SK-N-SH (cell line): ENCODE measurements around the gene PARD3. TPM values are rescaled to one million over a fixed set of nuclear protein-coding genes. Genes with fewer than 3 reads are reported as not detected.

Source experiments
- CTCF ChIA-PET: fragments of 300-600, 350-600 bp; formaldehyde crosslinking; extraction: SDS; loops from one replicate; lab custom pipeline; 2021; lab: Yijun Ruan, JAX
- POLR2A ChIA-PET: fragments of 350-600 bp; sonication (Branson Sonifier 250); formaldehyde crosslinking; extraction: SDS; loops from one replicate; lab custom pipeline; 2020; ENCODE audit warnings: antibody characterized with exemption, inconsistent platforms; lab: Yijun Ruan, JAX
- DNase-seq: peaks from one replicate; pipeline ENCODE4 v3.0.0; 2012
- H2AFZ ChIP-seq: fragments of 200-600 bp; sonication (generic); 2 replicates; pipeline ENCODE4 v1.8.1; 2016; ENCODE audit warnings: antibody characterized with exemption, mild to moderate bottlenecking, low read depth
- H3F3A ChIP-seq: fragments of 200-600 bp; sonication (generic); replicated peaks from 2 replicates; pipeline ENCODE3; 2016; ENCODE audit warnings: antibody characterized with exemption, mild to moderate bottlenecking; ENCODE audit not compliant: insufficient read depth
- H3K27ac ChIP-seq, 2 experiments: fragments of 200-500 bp in 1 of 2; fragments of 200-600 bp in 1 of 2; sonication (Bioruptor generic) in 1 of 2; sonication (generic), shearing (Covaris generic) in 1 of 2; 2 replicates each; pipeline versions ENCODE4 v1.5.1 to v1.6.1; 2014 to 2016; ENCODE audit warnings: low read depth in 2 of 2, inconsistent platforms in 1 of 2, low read length in 1 of 2, mild to moderate bottlenecking in 1 of 2, mixed read lengths in 1 of 2
- H3K27me3 ChIP-seq: fragments of 200-600 bp; sonication (generic), shearing (Covaris generic); 2 replicates; pipeline ENCODE4 v1.6.1; 2016; ENCODE audit warnings: mixed run types; ENCODE audit not compliant: insufficient read depth
- H3K36me3 ChIP-seq, 2 experiments: fragments of 200-500 bp in 1 of 2; fragments of 200-600 bp in 1 of 2; sonication (Bioruptor generic) in 1 of 2; sonication (generic) in 1 of 2; replicated peaks in 1 of 2; 2 replicates each; pipeline versions ENCODE3 to v1.5.1; 2014 to 2016; ENCODE audit warnings: low read length in 1 of 2, mild to moderate bottlenecking in 1 of 2; ENCODE audit not compliant: insufficient read depth in 2 of 2, control insufficient read depth in 1 of 2
- H3K4me1 ChIP-seq, 2 experiments: fragments of 200-500 bp in 1 of 2; fragments of 200-600 bp in 1 of 2; sonication (Bioruptor generic) in 1 of 2; sonication (generic), shearing (Covaris generic) in 1 of 2; 2 replicates each; pipeline versions ENCODE4 v1.5.1 to v1.6.1; 2014 to 2016; ENCODE audit warnings: low read depth in 1 of 2, low read length in 1 of 2, mixed run types in 1 of 2; ENCODE audit not compliant: insufficient read depth in 2 of 2, control insufficient read depth in 1 of 2
- H3K4me2 ChIP-seq: fragments of 200-600 bp; sonication (generic), shearing (Covaris generic); 2 replicates; pipeline ENCODE4 v1.6.1; 2017; ENCODE audit warnings: mixed run types
- H3K4me3 ChIP-seq, 2 experiments: fragments of 200-500 bp in 1 of 2; fragments of 200-600 bp in 1 of 2; sonication (Bioruptor generic) in 1 of 2; sonication (generic), shearing (Covaris generic) in 1 of 2; 2 replicates each; pipeline versions ENCODE4 v1.5.1 to v1.8.1; 2014 to 2016; ENCODE audit warnings: low read depth in 2 of 2, inconsistent platforms in 1 of 2, low read length in 1 of 2, mild to moderate bottlenecking in 1 of 2, mixed read lengths in 1 of 2, moderate library complexity in 1 of 2
- H3K79me2 ChIP-seq: fragments of 200-600 bp; sonication (generic); 2 replicates; pipeline ENCODE4 v1.8.1; 2017; ENCODE audit warnings: mild to moderate bottlenecking; ENCODE audit not compliant: insufficient read depth
- H3K9ac ChIP-seq: fragments of 200-600 bp; sonication (generic); 2 replicates; pipeline ENCODE4 v1.6.1; 2017; ENCODE audit warnings: mixed run types
- H3K9me2 ChIP-seq: fragments of 200-600 bp; sonication (generic); 2 replicates; pipeline ENCODE4 v1.6.1; 2017; ENCODE audit warnings: mixed run types
- H3K9me3 ChIP-seq: fragments of 200-600 bp; sonication (generic); 2 replicates; pipeline ENCODE4 v1.6.1; 2017; ENCODE audit warnings: mixed run types, mild to moderate bottlenecking, moderate library complexity
- H4K20me1 ChIP-seq: fragments of 200-600 bp; sonication (generic); 2 replicates; pipeline ENCODE4 v1.6.1; 2017; ENCODE audit warnings: mild to moderate bottlenecking, mixed run types; ENCODE audit not compliant: insufficient read depth
- CHD2 ChIP-seq: fragments of 150-350 bp; IDR thresholded peaks from 2 replicates; pipeline ENCODE4 v1.6.1; 2018; ENCODE audit warnings: low read length; ENCODE audit not compliant: partially characterized antibody
- CTCF ChIP-seq: fragments of 200-600 bp; sonication (generic); IDR thresholded peaks from 2 replicates; pipeline ENCODE4 v1.6.1; 2017; ENCODE audit warnings: antibody characterized with exemption, mild to moderate bottlenecking, moderate library complexity
- EZH2phosphoT487 ChIP-seq: fragments of 200-600 bp; sonication (generic); IDR thresholded peaks from 2 replicates; pipeline ENCODE4 v1.6.1; 2017; ENCODE audit warnings: low read depth, mixed run types, mild to moderate bottlenecking, antibody characterized with exemption, moderate library complexity, borderline replicate concordance
- FOSL2 ChIP-seq: IDR thresholded peaks from 2 replicates; pipeline ENCODE4 v1.4.0; 2012; ENCODE audit warnings: low read depth, mild to moderate bottlenecking, moderate library complexity, borderline replicate concordance
- FOXJ3 ChIP-seq: sonication (generic); formaldehyde crosslinking; IDR thresholded peaks from 2 replicates; pipeline ENCODE4 v1.5.1; 2020; ENCODE audit warnings: mild to moderate bottlenecking, missing genetic modification reagents
- GATA2 ChIP-seq: sonication (generic); formaldehyde crosslinking; IDR thresholded peaks from 2 replicates; pipeline ENCODE4 v1.5.0; 2020; ENCODE audit warnings: mild to moderate bottlenecking, missing genetic modification reagents
- JUND ChIP-seq: IDR thresholded peaks from 2 replicates; pipeline ENCODE4 v1.4.0; 2012
- NFIC ChIP-seq: IDR thresholded peaks from 2 replicates; pipeline ENCODE4 v1.4.0; 2012; ENCODE audit warnings: borderline replicate concordance
- PBX3 ChIP-seq: IDR thresholded peaks from 2 replicates; pipeline ENCODE4; 2012
- RFX5 ChIP-seq: IDR thresholded peaks from 2 replicates; pipeline ENCODE4 v1.6.1; 2012; ENCODE audit warnings: mild to moderate bottlenecking, improper control_type of control experiment, low read length
- SIN3A ChIP-seq: IDR thresholded peaks from 2 replicates; pipeline ENCODE4 v1.6.1; 2012; ENCODE audit warnings: low read depth, mild to moderate bottlenecking, low read length, moderate library complexity, borderline replicate concordance
- TAF1 ChIP-seq: IDR thresholded peaks from 2 replicates; pipeline ENCODE4 v1.6.1; 2012; ENCODE audit warnings: low read depth, mild to moderate bottlenecking, low read length, moderate library complexity, borderline replicate concordance
- TCF12 ChIP-seq: IDR thresholded peaks from 2 replicates; pipeline ENCODE4 v1.4.0; 2012
- TEAD4 ChIP-seq: IDR thresholded peaks from 2 replicates; pipeline ENCODE4 v1.4.0; 2012; ENCODE audit warnings: mild to moderate bottlenecking, borderline replicate concordance; ENCODE audit not compliant: insufficient read depth
- YY1 ChIP-seq: IDR thresholded peaks from 2 replicates; pipeline ENCODE4 v1.4.0; 2012; ENCODE audit warnings: low read depth, mild to moderate bottlenecking
- ZBTB33 ChIP-seq: IDR thresholded peaks from 2 replicates; pipeline ENCODE4 v1.4.0; 2012; ENCODE audit warnings: low read depth, borderline replicate concordance
- WGBS: methylation state at CpG from one replicate; pipeline ENCODE4 v1.1.6; 2017; ENCODE audit warnings: low lambda C conversion rate; 5-methylcytosine and 5-hydroxymethylcytosine counted together
- polyA plus RNA-seq, 3 experiments: library from polyadenylated mRNA; depleted of rRNA; stranded (reverse); fragments of >200 nt; gene quantifications; 2 replicates each; pipeline ENCODE4 v1.2.3, GENCODE V29; 2012
- TF ChIP-seq, protein P1 (sequence below): IDR thresholded peaks from 2 replicates; pipeline ENCODE4 v1.4.0; 2012; ENCODE audit warnings: low read depth

The PARD3 gene
- polyA plus RNA-seq, 1 of the 3 experiments (the other 2 are of a cell fraction), result 29.4 TPM

DNA sequence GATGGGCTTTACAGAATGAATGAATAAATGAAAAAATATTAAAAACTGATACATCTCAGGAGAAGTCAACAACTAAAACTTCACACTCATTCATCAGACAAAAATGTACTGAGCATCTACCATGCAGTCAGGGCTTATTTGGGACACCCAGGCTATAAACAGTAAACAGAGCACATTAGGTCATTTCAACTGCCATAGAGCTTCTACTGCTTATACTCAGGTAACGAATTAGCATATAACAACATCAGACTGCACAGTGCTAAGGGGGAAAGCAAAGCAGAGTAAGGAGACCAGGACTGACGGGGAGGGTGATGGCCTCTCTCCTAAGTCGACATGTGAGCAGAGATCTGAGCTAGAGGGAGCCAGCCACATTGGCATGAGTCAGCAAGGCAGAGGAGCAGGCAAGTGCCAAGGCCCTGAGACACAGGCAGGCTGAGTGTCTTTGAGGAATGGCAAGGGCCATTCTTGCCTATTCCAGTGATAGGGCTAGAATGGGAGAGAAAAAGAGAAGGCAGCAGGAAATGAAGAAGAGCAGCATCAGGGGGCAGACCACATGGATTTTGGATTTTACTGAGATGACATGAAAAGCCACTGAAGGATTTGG lies 528.9 kb downstream of the PARD3 start:
- POLR2A ChIA-PET, result no interaction called here
- Histone ChIP-seq H3K27me3 (no peaks in the 10 kb centered on the region), H3K4me3 (no peak overlapping the region), H3K9me2 (no peaks in the 10 kb centered on the region), H3K9me3 (no peaks in the 10 kb centered on the region), H3F3A (peaks cover 23% of the 10 kb centered on the region), H3K9ac (no peak overlapping the region), H4K20me1 (no peaks in the 10 kb centered on the region), H2AFZ (no peak overlapping the region), H3K79me2 (no peaks in the 10 kb centered on the region), H3K36me3 (no peaks in the 10 kb centered on the region), H3K4me1 (peaks cover 5 to 9% of the 10 kb centered on the region in 2 experiments; a peak in 3 of 4 replicates), H3K4me2 (no peak overlapping the region), H3K27ac (peak overlapping the region in 1 of 2 experiments; percentile 10; a peak in 1 of 4 replicates)
- CTCF ChIA-PET, result no interaction called here
- no peak for DNase-seq
- WGBS, result 72% methylated on average over 3 of the region's 3 CpGs
- peak; percentile 62 for TF ChIP-seq FOSL2
- TF ChIP-seq TAF1, result no peak
- TF ChIP-seq TEAD4, result no peak
- TF ChIP-seq TCF12, result 0 out of 2 replicates have a peak, but pooled peaks have one; percentile 4
- no peak for TF ChIP-seq PBX3
- 0 out of 2 replicates have a peak, but pooled peaks have one; percentile 35 for TF ChIP-seq JUND
- TF ChIP-seq CTCF, result no peak
- TF ChIP-seq, protein P1, sequence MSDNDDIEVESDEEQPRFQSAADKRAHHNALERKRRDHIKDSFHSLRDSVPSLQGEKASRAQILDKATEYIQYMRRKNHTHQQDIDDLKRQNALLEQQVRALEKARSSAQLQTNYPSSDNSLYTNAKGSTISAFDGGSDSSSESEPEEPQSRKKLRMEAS, result no peak

GRCh38 chr10:34281661-34282582 lies 533.2 kb downstream of the PARD3 start:
- no peak overlapping the region for H3K4me2 ChIP-seq
- WGBS, result 91% methylated on average over 3 of the region's 3 CpGs
- peaks cover 29% of the 10 kb centered on the region for H3F3A ChIP-seq
- peak overlapping the region in 1 of 2 experiments; percentile 96; a peak in 3 of 4 replicates for H3K27ac ChIP-seq
- no peaks in the 10 kb centered on the region for H3K9me3 ChIP-seq
- peaks cover 4 to 20% of the 10 kb centered on the region in 2 experiments for H3K4me1 ChIP-seq
- no peaks in the 10 kb centered on the region for H3K36me3 ChIP-seq
- H3K79me2 ChIP-seq, result no peaks in the 10 kb centered on the region
- no peaks in the 10 kb centered on the region for H4K20me1 ChIP-seq
- H3K4me3 ChIP-seq, result no peak overlapping the region
- no peak overlapping the region for H2AFZ ChIP-seq
- no peaks in the 10 kb centered on the region for H3K27me3 ChIP-seq
- POLR2A ChIA-PET, result no interaction called here
- CTCF ChIA-PET, result interaction anchor here (1.4 kb wide), 1 partner anchor 9 kb away, joined by 3 read pairs; no protein-coding TSS in a partner anchor
- no peaks in the 10 kb centered on the region for H3K9me2 ChIP-seq
- no peak overlapping the region for H3K9ac ChIP-seq
- DNase-seq, result no peak
- TF ChIP-seq GATA2 (CRISPR knock-in tag) (no peak), EZH2phosphoT487 (no peak), SIN3A (no peak), TCF12 (no peak), NFIC (no peak), CHD2 (no peak), YY1 (no peak), PBX3 (no peak), ZBTB33 (no peak), FOXJ3 (CRISPR knock-in tag) (no peak), RFX5 (no peak)
